HEK293T (cell line): Measurements from ENCODE around the gene CADM4.

Experiments used
- CTCF ChIA-PET: fragments of 350-600 bp; formaldehyde crosslinking; extraction: SDS; loops from one replicate; lab custom pipeline; 2021; ENCODE audit warnings: antibody characterized with exemption, inconsistent platforms; lab: Yijun Ruan, JAX
- POLR2A ChIA-PET: fragments of 350-600 bp; formaldehyde crosslinking; extraction: SDS; loops from one replicate; lab custom pipeline; 2020; ENCODE audit warnings: antibody characterized with exemption, inconsistent platforms; lab: Yijun Ruan, JAX
- DNase-seq: peaks from one replicate; pipeline ENCODE4 v3.0.0; 2012; ENCODE audit warnings: mixed read lengths; ENCODE audit errors: extremely low spot score
- ARNT ChIP-seq: fragments of 450-650 bp; IDR thresholded peaks from 2 replicates; pipeline ENCODE4 v1.6.1; 2017; ENCODE audit warnings: mild to moderate bottlenecking
- BHLHE40 ChIP-seq: fragments of 450-650 bp; IDR thresholded peaks from 2 replicates; pipeline ENCODE4 v1.6.1; 2016; ENCODE audit warnings: mild to moderate bottlenecking, moderate library complexity, borderline replicate concordance
- CTBP1 ChIP-seq: fragments of 450-650 bp; IDR thresholded peaks from 2 replicates; pipeline ENCODE4 v1.6.1; 2016; ENCODE audit warnings: borderline replicate concordance
- ELF4 ChIP-seq: fragments of 450-650 bp; IDR thresholded peaks from 2 replicates; pipeline ENCODE4 v1.6.1; 2017; ENCODE audit warnings: antibody characterized with exemption
- FOXA1 ChIP-seq: fragments of 450-650 bp; IDR thresholded peaks from 2 replicates; pipeline ENCODE4 v1.6.1; 2016; ENCODE audit warnings: mild to moderate bottlenecking
- FOXK2 ChIP-seq: fragments of 450-650 bp; IDR thresholded peaks from 2 replicates; pipeline ENCODE4 v1.6.1; 2016; ENCODE audit warnings: mild to moderate bottlenecking
- FOXM1 ChIP-seq: fragments of 450-650 bp; IDR thresholded peaks from 2 replicates; pipeline ENCODE4 v1.6.1; 2017; ENCODE audit warnings: mild to moderate bottlenecking, borderline replicate concordance
- HDGF ChIP-seq: fragments of 450-650 bp; IDR thresholded peaks from 2 replicates; pipeline ENCODE4 v1.6.1; 2017; ENCODE audit warnings: antibody characterized with exemption, borderline replicate concordance
- L3MBTL2 ChIP-seq: fragments of 450-650 bp; conservative IDR thresholded peaks from 2 replicates; pipeline ENCODE4 v1.6.1; 2016; ENCODE audit warnings: mild to moderate bottlenecking
- LEF1 ChIP-seq: fragments of 450-650 bp; IDR thresholded peaks from 2 replicates; pipeline ENCODE4 v1.6.1; 2017; ENCODE audit warnings: mild to moderate bottlenecking, borderline replicate concordance
- NFRKB ChIP-seq: fragments of 450-650 bp; IDR thresholded peaks from 2 replicates; pipeline ENCODE4 v1.6.1; 2016; ENCODE audit warnings: mild to moderate bottlenecking, moderate library complexity
- PKNOX1 ChIP-seq: fragments of 450-650 bp; IDR thresholded peaks from 2 replicates; pipeline ENCODE4 v1.6.1; 2016
- SP1 ChIP-seq: fragments of 450-650 bp; IDR thresholded peaks from 2 replicates; pipeline ENCODE4 v1.6.1; 2017
- SUZ12 ChIP-seq: fragments of 450-650 bp; IDR thresholded peaks from 2 replicates; pipeline ENCODE4 v1.6.1; 2016; ENCODE audit warnings: mild to moderate bottlenecking
- TARDBP ChIP-seq: fragments of 450-650 bp; IDR thresholded peaks from 2 replicates; pipeline ENCODE4 v1.6.1; 2016
- ZNF384 ChIP-seq: fragments of 450-650 bp; IDR thresholded peaks from 2 replicates; pipeline ENCODE4 v1.6.1; 2016

CADM4 gene

GRCh38 chr19:43664018-43664417 lies 24.4 kb upstream of the CADM4 start:
- ChIA-PET POLR2A (no interaction called here), CTCF (interaction anchor here (1.1 kb wide), 1 partner anchor 11 kb away, joined by 3 read pairs; no protein-coding TSS in a partner anchor)
- no peak for DNase-seq
- no peak for TF ChIP-seq BHLHE40
- TF ChIP-seq TARDBP = no peak

DNA sequence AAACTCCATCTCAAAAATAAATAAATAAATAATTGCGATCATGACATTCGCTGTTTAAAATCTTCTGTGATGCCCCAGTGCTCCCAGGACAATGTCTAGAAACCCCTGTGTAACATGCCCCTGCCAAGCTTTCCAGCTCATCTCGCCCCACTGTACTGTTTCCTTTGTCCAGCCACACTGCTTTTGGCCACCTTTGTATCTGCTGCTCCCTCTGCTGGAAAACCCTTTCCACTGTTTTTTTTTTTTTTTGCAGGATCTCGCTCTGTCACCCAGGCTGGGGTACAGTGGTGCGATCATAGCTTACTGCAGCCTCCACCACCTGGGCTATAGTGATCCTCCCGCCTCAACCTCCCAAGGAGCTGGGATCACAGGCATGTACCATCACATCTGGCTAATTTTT lies 22.8 kb upstream of the CADM4 start:
- CTCF ChIA-PET = interaction anchor here (0.6 to 1.3 kb wide), 11 partner anchors 9 to 851 kb away, joined by 3 to 7 read pairs (median 3); no protein-coding TSS in a partner anchor
- POLR2A ChIA-PET = interaction anchor here (1.1 kb wide), 1 partner anchor 66 kb away, joined by 3 read pairs; the partner anchor contains the start of gene ZNF576
- peak; percentile 42 for DNase-seq
- TF ChIP-seq ELF4 = no peak
- TF ChIP-seq SP1 = no peak
- TF ChIP-seq ZNF384 = peak; percentile 92

- POLR2A ChIA-PET = no interaction called here
- TF ChIP-seq L3MBTL2 (no peak), SUZ12 (no peak), LEF1 (no peak), ARNT (no peak), FOXA1 (no peak), NFRKB (no peak), BHLHE40 (no peak), PKNOX1 (no peak), SP1 (no peak), TARDBP (no peak), ELF4 (no peak), ZNF384 (no peak), HDGF (no peak), CTBP1 (no peak), FOXM1 (no peak), FOXK2 (no peak)
- no peak for DNase-seq
- CTCF ChIA-PET = no interaction called here
These were observed 21.3 kb upstream of the CADM4 start for GRCh38 chr19:43660971-43661360.

GRCh38 chr19:43660301-43660970 lies 20.8 kb upstream of the CADM4 start:
- DNase-seq = no peak
- ChIA-PET POLR2A (no interaction called here), CTCF (no interaction called here)
- TF ChIP-seq LEF1 = no peak

GRCh38 chr19:43658494-43658893 lies 18.8 kb upstream of the CADM4 start:
- no peak for TF ChIP-seq NFRKB
- TF ChIP-seq LEF1 = no peak
- TF ChIP-seq PKNOX1 = no peak
- TF ChIP-seq ARNT = no peak
- TF ChIP-seq FOXK2 = no peak
- no peak for TF ChIP-seq FOXM1
- no peak for TF ChIP-seq SUZ12
- TF ChIP-seq SP1 = no peak
- TF ChIP-seq BHLHE40 = no peak
- TF ChIP-seq L3MBTL2 = no peak
- no peak for TF ChIP-seq HDGF
- TF ChIP-seq TARDBP = no peak
- TF ChIP-seq ZNF384 = no peak
- TF ChIP-seq CTBP1 = no peak
- ChIA-PET POLR2A (no interaction called here), CTCF (interaction anchor here (1.0 kb wide), 1 partner anchor 10 kb away, joined by 3 read pairs; no protein-coding TSS in a partner anchor)
- no peak for DNase-seq

GRCh38 chr19:43658001-43658400 lies 18.4 kb upstream of the CADM4 start:
- DNase-seq = no peak
- ChIA-PET CTCF (interaction anchor here (1.0 kb wide), 1 partner anchor 11 kb away, joined by 3 read pairs; no protein-coding TSS in a partner anchor), POLR2A (no interaction called here)
- TF ChIP-seq PKNOX1 (no peak), SP1 (no peak), SUZ12 (no peak), ELF4 (no peak), FOXK2 (no peak), CTBP1 (no peak), TARDBP (no peak), ZNF384 (no peak), NFRKB (no peak), FOXM1 (no peak), L3MBTL2 (no peak), BHLHE40 (no peak), HDGF (no peak), LEF1 (no peak), ARNT (no peak), FOXA1 (no peak)

DNA sequence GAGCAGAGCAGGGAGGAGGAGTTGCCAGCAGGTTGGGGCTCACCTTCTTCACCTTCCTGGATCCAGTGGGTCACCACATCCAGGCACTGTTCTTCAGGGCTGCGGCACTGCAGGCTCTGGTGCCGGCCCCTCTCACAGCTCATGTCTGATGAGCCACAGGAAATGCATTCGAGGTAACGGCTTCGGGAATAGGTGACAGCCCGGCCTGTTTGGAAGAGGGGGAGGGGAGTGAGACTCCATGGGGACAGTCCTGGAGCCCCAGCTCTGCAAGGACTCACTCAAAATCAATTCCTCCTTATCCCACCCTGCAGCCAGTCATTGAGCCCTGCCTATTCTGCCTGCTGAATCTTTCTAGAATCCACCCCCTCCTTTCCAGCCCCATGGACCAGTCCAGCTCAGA lies 16.8 kb upstream of the CADM4 start:
- POLR2A ChIA-PET = no interaction called here
- no peak for DNase-seq
- TF ChIP-seq FOXM1 (no peak), SP1 (no peak), TARDBP (no peak), ZNF384 (no peak), NFRKB (no peak), SUZ12 (no peak), CTBP1 (no peak), FOXK2 (no peak), BHLHE40 (no peak), L3MBTL2 (no peak), PKNOX1 (no peak)
- CTCF ChIA-PET = no interaction called here
